H1 (cell line): Measurements from ENCODE around the gene TMEM9B.

Experiments
- SUZ12 ChIP-seq: fragments of 200-600 bp; sonication (generic); IDR thresholded peaks from 2 replicates; pipeline ENCODE4 v1.6.1; 2012; ENCODE audit warnings: mild to moderate bottlenecking, inconsistent platforms, low read length, moderate library complexity, mixed read lengths
- TF ChIP-seq, protein P1 (sequence below): IDR thresholded peaks from 2 replicates; pipeline ENCODE4 v1.6.1; 2012; ENCODE audit warnings: low read length, inconsistent platforms
- TF ChIP-seq, protein P2 (sequence below), 3 experiments: IDR thresholded peaks; 1 replicate in 2 of 3; 2 replicates in 1 of 3; pipeline versions ENCODE4 v1.5.1 to v1.6.1; 2011; ENCODE audit warnings: low read length in 3 of 3, mild to moderate bottlenecking in 3 of 3, inconsistent platforms in 2 of 3, low read depth in 1 of 3, moderate library complexity in 1 of 3; ENCODE audit not compliant: insufficient read depth in 1 of 3; ENCODE audit errors: control extremely low read depth in 1 of 3

- TF ChIP-seq, protein P1, sequence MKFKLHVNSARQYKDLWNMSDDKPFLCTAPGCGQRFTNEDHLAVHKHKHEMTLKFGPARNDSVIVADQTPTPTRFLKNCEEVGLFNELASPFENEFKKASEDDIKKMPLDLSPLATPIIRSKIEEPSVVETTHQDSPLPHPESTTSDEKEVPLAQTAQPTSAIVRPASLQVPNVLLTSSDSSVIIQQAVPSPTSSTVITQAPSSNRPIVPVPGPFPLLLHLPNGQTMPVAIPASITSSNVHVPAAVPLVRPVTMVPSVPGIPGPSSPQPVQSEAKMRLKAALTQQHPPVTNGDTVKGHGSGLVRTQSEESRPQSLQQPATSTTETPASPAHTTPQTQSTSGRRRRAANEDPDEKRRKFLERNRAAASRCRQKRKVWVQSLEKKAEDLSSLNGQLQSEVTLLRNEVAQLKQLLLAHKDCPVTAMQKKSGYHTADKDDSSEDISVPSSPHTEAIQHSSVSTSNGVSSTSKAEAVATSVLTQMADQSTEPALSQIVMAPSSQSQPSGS, result no peak
- TF ChIP-seq, protein P2, sequence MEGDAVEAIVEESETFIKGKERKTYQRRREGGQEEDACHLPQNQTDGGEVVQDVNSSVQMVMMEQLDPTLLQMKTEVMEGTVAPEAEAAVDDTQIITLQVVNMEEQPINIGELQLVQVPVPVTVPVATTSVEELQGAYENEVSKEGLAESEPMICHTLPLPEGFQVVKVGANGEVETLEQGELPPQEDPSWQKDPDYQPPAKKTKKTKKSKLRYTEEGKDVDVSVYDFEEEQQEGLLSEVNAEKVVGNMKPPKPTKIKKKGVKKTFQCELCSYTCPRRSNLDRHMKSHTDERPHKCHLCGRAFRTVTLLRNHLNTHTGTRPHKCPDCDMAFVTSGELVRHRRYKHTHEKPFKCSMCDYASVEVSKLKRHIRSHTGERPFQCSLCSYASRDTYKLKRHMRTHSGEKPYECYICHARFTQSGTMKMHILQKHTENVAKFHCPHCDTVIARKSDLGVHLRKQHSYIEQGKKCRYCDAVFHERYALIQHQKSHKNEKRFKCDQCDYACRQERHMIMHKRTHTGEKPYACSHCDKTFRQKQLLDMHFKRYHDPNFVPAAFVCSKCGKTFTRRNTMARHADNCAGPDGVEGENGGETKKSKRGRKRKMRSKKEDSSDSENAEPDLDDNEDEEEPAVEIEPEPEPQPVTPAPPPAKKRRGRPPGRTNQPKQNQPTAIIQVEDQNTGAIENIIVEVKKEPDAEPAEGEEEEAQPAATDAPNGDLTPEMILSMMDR (IDR thresholded peaks at IDR 0.05; ENCODE audit: control extremely low read depth in 1 of 3, insufficient read depth in 1 of 3, low read depth in 1 of 3, low read length in 3 of 3), result no peak
- TF ChIP-seq SUZ12, result no peak
These were observed 21.6 kb downstream of the TMEM9B start, which contains the start of gene ASCL3 for GRCh38 chr11:8942518-8943066.
